ENCODE measurements around the gene SEC22A. TPM values are rescaled to one million over a fixed set of nuclear protein-coding genes. Genes with fewer than 3 reads are reported as not detected.
A peak's percentile ranks its signal among the peaks of the same experiment; 100 is the strongest.

Gene SEC22A
- total and polyA plus RNA-seq, 2 of the 8 experiments (the other 6 are each of a cell fraction or from before 2014, with no cell fraction given) = 10.6 to 17.1 TPM

DNA sequence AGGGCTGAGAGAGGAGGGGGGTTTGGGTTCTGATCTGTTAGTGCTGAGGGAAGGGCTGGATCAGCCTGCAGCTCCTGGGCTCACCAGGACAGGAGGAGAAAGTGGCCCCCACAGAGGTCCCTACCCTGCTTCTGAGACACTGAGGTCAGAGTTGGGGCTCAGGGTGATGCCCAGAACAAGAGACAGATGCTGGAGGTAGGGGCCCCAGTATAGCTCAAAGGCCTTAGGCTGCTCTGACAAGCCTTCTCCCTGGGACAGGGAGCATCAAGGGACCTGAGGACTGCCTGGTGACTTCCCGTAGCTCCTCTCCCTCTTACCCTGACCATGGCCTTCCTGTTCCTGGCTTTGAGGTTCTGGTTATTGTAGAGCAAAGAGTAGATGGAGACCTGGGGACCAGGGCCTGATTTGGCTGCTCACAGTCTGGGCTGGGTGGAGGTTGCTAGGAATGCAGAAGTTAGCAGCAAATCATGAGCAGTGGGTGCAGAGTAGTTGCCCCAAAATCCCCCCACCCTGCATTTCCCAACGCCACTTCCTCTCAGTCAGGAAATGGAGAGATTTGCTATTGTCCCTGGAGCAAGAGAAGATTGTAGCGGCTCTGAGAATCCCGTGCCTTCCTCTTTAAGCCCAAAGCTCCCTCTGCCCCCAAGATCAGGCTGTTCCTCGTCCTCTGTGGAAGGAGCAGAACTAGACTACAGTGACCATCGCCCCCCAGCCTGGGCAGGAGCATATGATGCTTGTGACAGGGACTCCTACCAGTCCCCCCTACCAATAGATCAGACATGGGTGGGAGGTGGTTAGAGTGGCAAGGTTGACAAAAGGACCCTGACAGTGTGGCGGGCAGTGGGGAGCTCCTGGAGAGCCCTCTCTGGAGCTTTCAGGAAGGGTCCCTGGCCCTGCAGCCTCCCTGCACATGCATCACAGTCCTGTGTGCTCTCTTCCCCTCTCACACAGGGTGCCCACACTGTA, 47.4 kb upstream of the SEC22A start:
- no peaks in the 10 kb centered on the region for H3K79me1 ChIP-seq (ENCODE audit: low read depth, low read length)
- POLR2A ChIA-PET (ENCODE audit: partially characterized antibody) = interaction anchor here (1.4 kb wide), 1 partner anchor 24 kb away, joined by 3 read pairs; no protein-coding TSS in a partner anchor
- H3K36me3 ChIP-seq (ENCODE audit: control insufficient read depth in 2 of 4, insufficient read depth in 4 of 4, low read length in 3 of 4) = peaks cover 0 to 14% (median 6%) of the 10 kb centered on the region in 4 experiments; a peak in 5 of 8 replicates
- H2AFZ ChIP-seq (ENCODE audit: low read length) = no peak overlapping the region
- CTCF ChIA-PET (ENCODE audit: partially characterized antibody) = interaction anchor here (0.9 to 1.4 kb wide), 3 partner anchors 44 to 212 kb away, joined by 3 to 4 read pairs (median 3); no protein-coding TSS in a partner anchor
- peaks cover 0 to 2% of the 10 kb centered on the region in 2 experiments for H4K20me1 ChIP-seq (replicated peaks in 1 of 2; ENCODE audit: control insufficient read depth in 1 of 2, insufficient read depth in 2 of 2, low read length in 2 of 2)
- no peak overlapping the region for H3K56ac ChIP-seq (replicated peaks; ENCODE audit: insufficient read length, low read depth, low read length)
- H3K4me1 ChIP-seq (replicated peaks in 1 of 4; ENCODE audit: control insufficient read depth in 3 of 4, insufficient read depth in 4 of 4, low read length in 3 of 4) = no peaks in the 10 kb centered on the region
- no peak overlapping the region for H4K5ac ChIP-seq (ENCODE audit: insufficient read length, low read depth, low read length)
- FAIRE-seq (no peak), DNase-seq (ENCODE audit: low read depth in 1 of 2, low spot score in 2 of 2) (peak in 1 of 2 experiments; percentile 35)
- no peak overlapping the region for H2BK15ac ChIP-seq (ENCODE audit: low read length)
- H3K9ac ChIP-seq (replicated peaks in 1 of 4; ENCODE audit: extremely low read depth in 1 of 4, low read depth in 3 of 4, low read length in 3 of 4) = no peak overlapping the region
- no peak overlapping the region for H2BK12ac ChIP-seq (ENCODE audit: low read depth, low read length)
- H3K14ac ChIP-seq (ENCODE audit: insufficient read length) = no peak overlapping the region
- no peak overlapping the region for H2BK120ac ChIP-seq (replicated peaks; ENCODE audit: low read depth, low read length)
- no peak overlapping the region for H4K91ac ChIP-seq (replicated peaks; ENCODE audit: insufficient read length, low read length)
- H3K79me2 ChIP-seq (ENCODE audit: control insufficient read depth in 1 of 2, insufficient read depth in 2 of 2, low read length in 2 of 2) = no peaks in the 10 kb centered on the region
- 0 out of 2 replicates have a peak overlapping the region, but pooled peaks have one; percentile 7 for H3K27ac ChIP-seq (ENCODE audit: low read depth, low read length)
- no peaks in the 10 kb centered on the region for H3K23me2 ChIP-seq (ENCODE audit: low read depth, low read length)
- no peak overlapping the region for H3K4ac ChIP-seq (replicated peaks; ENCODE audit: insufficient read length, low read depth, low read length)
- WGBS, 2 experiments (ENCODE audit: extremely low coverage in 1 of 2, insufficient coverage in 1 of 2, insufficient read length in 1 of 2, insufficient replicate concordance in 2 of 2, low coverage in 1 of 2, low lambda C conversion rate in 2 of 2, missing lambda C conversion rate in 1 of 2) = 88% methylated on average over 7 of the region's 7 CpGs; no CpG with 5 or more reads in 1 of the 2 experiments
- no peak overlapping the region for H2BK20ac ChIP-seq (ENCODE audit: low read length)
- H2BK5ac ChIP-seq (ENCODE audit: low read depth, low read length) = no peak overlapping the region; the same call in none of the 2 replicates
- H3K9me3 ChIP-seq (ENCODE audit: insufficient read depth in 2 of 2, low read depth in 1 of 2, low read length in 1 of 2) = no peaks in the 10 kb centered on the region
- H3K27me3 ChIP-seq (replicated peaks in 1 of 4; ENCODE audit: control insufficient read depth in 3 of 4, extremely low read depth in 1 of 4, insufficient read depth in 3 of 4, low read length in 3 of 4) = no peaks in the 10 kb centered on the region
- H3K4me2 ChIP-seq (ENCODE audit: insufficient read depth in 1 of 2, low read depth in 2 of 2, low read length in 2 of 2) = no peak overlapping the region
- no peak overlapping the region for H4K8ac ChIP-seq (ENCODE audit: extremely low read depth, insufficient read depth, low read length)
- no peak overlapping the region for H2AK5ac ChIP-seq (ENCODE audit: low read depth, low read length)
- H3K18ac ChIP-seq (ENCODE audit: extremely low read depth, low read length) = no peak overlapping the region
- H3K23ac ChIP-seq (ENCODE audit: insufficient read length) = no peak overlapping the region
- H3K4me3 ChIP-seq (ENCODE audit: extremely low read depth in 1 of 4, insufficient read depth in 2 of 4, low read depth in 3 of 4, low read length in 4 of 4) = no peak overlapping the region
- TF ChIP-seq USF2 (IDR thresholded peaks at IDR 0.05; ENCODE audit: low read length) (no peak), HDAC6 (IDR thresholded peaks at IDR 0.05; ENCODE audit: low read depth, low read length) (no peak), SIX5 (IDR thresholded peaks at IDR 0.05; ENCODE audit: low read depth, low read length) (no peak), SIRT6 (IDR thresholded peaks at IDR 0.05; ENCODE audit: low read length) (no peak), EZH2 (IDR thresholded peaks at IDR 0.05; ENCODE audit: low read depth, low read length, severe bottlenecking) (no peak), KDM1A (IDR thresholded peaks at IDR 0.05; ENCODE audit: borderline replicate concordance, low read length) (no peak), PHF8 (conservative IDR thresholded peaks at IDR 0.05; ENCODE audit: low read depth, low read length) (no peak)
- TF ChIP-seq, protein P1, sequence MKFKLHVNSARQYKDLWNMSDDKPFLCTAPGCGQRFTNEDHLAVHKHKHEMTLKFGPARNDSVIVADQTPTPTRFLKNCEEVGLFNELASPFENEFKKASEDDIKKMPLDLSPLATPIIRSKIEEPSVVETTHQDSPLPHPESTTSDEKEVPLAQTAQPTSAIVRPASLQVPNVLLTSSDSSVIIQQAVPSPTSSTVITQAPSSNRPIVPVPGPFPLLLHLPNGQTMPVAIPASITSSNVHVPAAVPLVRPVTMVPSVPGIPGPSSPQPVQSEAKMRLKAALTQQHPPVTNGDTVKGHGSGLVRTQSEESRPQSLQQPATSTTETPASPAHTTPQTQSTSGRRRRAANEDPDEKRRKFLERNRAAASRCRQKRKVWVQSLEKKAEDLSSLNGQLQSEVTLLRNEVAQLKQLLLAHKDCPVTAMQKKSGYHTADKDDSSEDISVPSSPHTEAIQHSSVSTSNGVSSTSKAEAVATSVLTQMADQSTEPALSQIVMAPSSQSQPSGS (IDR thresholded peaks at IDR 0.05; ENCODE audit: low read length) = no peak
